K562 (cell line): ENCODE data around the gene HNRNPF. TPM values are rescaled to one million over a fixed set of nuclear protein-coding genes. Genes with fewer than 3 reads are reported as not detected.

Source experiments
- GATA2 ChIP-seq: sonication (generic); formaldehyde crosslinking; IDR thresholded peaks from 2 replicates; pipeline ENCODE4 v1.4.0; 2020; ENCODE audit warnings: mild to moderate bottlenecking, missing genetic modification reagents
- KLF1 ChIP-seq: fragments of 450-650 bp; IDR thresholded peaks from 2 replicates; pipeline ENCODE4 v1.6.1; 2016; ENCODE audit warnings: missing genetic modification characterization, missing compliant biosample characterization
- KLF10 ChIP-seq: fragments of 250-450 bp; sonication (Bioruptor Pico); IDR thresholded peaks from 2 replicates; pipeline ENCODE4 v1.6.1; 2021; ENCODE audit warnings: matching md5 sums
- MAZ ChIP-seq, 2 experiments: fragments of 450-650 bp in 1 of 2; sonication (generic) in 1 of 2; formaldehyde crosslinking; IDR thresholded peaks in 1 of 2; conservative IDR thresholded peaks in 1 of 2; 2 replicates each; pipeline versions ENCODE4 v1.4.0 to v1.5.0; 2020; ENCODE audit warnings: mild to moderate bottlenecking in 1 of 2, missing genetic modification reagents in 1 of 2
- NFE2L1 ChIP-seq: fragments of 450-650 bp; IDR thresholded peaks from 2 replicates; pipeline ENCODE4 v1.6.1; 2016; ENCODE audit warnings: missing genetic modification characterization, low read depth, mild to moderate bottlenecking, missing compliant biosample characterization, moderate library complexity, borderline replicate concordance
- POLR2B ChIP-seq: fragments of 450-650 bp; IDR thresholded peaks from 2 replicates; pipeline ENCODE4 v1.6.1; 2018; ENCODE audit warnings: low read depth; ENCODE audit not compliant: partially characterized antibody
- POLR3A ChIP-seq: IDR thresholded peaks from 2 replicates; pipeline ENCODE4 v1.6.1; 2011; ENCODE audit warnings: borderline replicate concordance, mild to moderate bottlenecking, moderate library complexity; ENCODE audit not compliant: insufficient read length, insufficient read depth; ENCODE audit errors: extremely low read depth
- RBM17 ChIP-seq: fragments of 200-400 bp; formaldehyde crosslinking; IDR thresholded peaks from 2 replicates; pipeline ENCODE4 v1.6.1; 2017; ENCODE audit warnings: low read depth, mild to moderate bottlenecking, low read length, borderline replicate concordance
- XRCC3 ChIP-seq: fragments of 450-650 bp; IDR thresholded peaks from 2 replicates; pipeline ENCODE4 v1.6.1; 2017; ENCODE audit warnings: mild to moderate bottlenecking, moderate library complexity
- polyA plus RNA-seq, 8 experiments: library from polyadenylated mRNA; depleted of rRNA in 4 of 8; stranded (reverse) in 5 of 8; unstranded in 3 of 8; fragments of >200 nt; fragmentation: Nextera tagmentation in 2 of 8; fragmentation: Illumina TruSeq in 1 of 8; extraction: Ambion mirVana in 2 of 8; extraction: Trizol in 1 of 8; gene quantifications; 2 replicates each; pipeline versions ENCODE4 v1.2.1 to v1.2.3, GENCODE V29; 2011 to 2014; ENCODE audit warnings: inconsistent platforms in 1 of 8, missing spikeins in 1 of 8
- total RNA-seq, 7 experiments: library from RNA; depleted of rRNA in 6 of 7; stranded (reverse); fragments of >200 nt in 6 of 7; fragmentation: Illumina TruSeq in 2 of 7; extraction: Trizol in 2 of 7; gene quantifications; 2 replicates each; pipeline versions ENCODE4 v1.2.1 to v1.2.3, GENCODE V29; 2011 to 2021; ENCODE audit warnings: low replicate concordance in 1 of 7
- TF ChIP-seq, protein P1 (sequence below): sonication (generic); formaldehyde crosslinking; IDR thresholded peaks from 2 replicates; pipeline ENCODE4 v1.8.0; 2022; ENCODE audit warnings: mild to moderate bottlenecking, missing genetic modification reagents
- TF ChIP-seq, protein P2 (sequence below): fragments of 450-650 bp; IDR thresholded peaks from 2 replicates; pipeline ENCODE4 v1.6.1; 2018; ENCODE audit warnings: mild to moderate bottlenecking, low read depth; ENCODE audit not compliant: partially characterized antibody
- TF ChIP-seq, protein P3 (sequence below): IDR thresholded peaks from 3 replicates; pipeline ENCODE4 v1.6.1; 2011; ENCODE audit warnings: borderline replicate concordance, mild to moderate bottlenecking, moderate library complexity; ENCODE audit not compliant: insufficient read length; ENCODE audit errors: extremely low read depth
- TF ChIP-seq, protein P4 (sequence below), 2 experiments: IDR thresholded peaks in 1 of 2; conservative IDR thresholded peaks in 1 of 2; 2 replicates each; pipeline ENCODE4 v1.6.1; 2016; ENCODE audit warnings: low read depth in 2 of 2, mild to moderate bottlenecking in 1 of 2, missing compliant biosample characterization in 1 of 2, missing genetic modification characterization in 1 of 2, moderate library complexity in 1 of 2

Gene HNRNPF
- total and polyA plus RNA-seq, 9 of the 15 experiments (the other 6 are each of a cell fraction or from before 2014, with no cell fraction given), result 192 to 489 (median 416) TPM

DNA sequence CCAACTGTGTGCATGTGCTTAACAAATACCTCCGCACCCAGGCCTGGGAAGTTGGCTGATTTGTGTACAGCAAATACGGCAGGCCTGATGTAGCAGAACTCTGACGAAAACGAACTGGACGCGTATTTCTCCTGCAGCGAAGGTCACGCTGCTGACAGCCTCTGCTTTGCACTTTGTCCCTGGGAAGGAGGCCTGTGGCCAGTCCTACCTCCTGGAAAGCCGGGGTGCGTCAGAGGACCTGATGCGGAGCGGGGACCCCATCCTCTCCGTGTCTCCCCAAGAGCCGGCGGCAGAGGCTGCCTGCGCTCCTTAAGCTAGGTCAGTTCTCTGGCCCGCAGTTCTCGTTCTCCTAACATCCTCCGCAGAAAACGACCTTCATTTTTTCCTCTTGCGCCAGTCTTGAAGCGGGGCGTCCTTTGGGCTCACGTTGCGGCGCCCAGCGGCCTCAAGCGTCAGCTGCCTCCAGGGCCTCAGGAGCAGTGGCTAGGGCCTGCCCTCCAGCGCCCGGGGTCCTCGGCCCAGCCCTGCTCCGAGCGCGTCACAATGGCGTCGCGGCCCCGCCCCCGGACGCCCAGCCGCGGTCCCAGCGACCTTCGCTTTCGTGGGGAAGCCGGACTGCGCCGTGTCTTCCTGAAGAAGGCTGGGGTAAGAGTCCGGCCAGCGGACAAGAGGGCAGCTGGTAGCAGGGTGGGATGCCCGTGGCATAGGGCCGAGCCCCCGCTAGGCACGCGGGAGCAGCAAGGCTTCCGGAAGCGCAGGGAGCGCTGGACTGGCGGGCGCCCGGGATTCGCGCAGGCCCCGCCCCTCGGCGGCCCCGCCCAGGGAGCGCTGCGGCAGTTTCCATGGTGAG lies 27.5 kb upstream of the HNRNPF start, which contains the start of gene ZNF487 (continued):
- TF ChIP-seq MAZ (CRISPR knock-in tag; conservative IDR thresholded peaks at IDR 0.05 in 1 of 2, IDR thresholded peaks at IDR 0.05 in 1 of 2) (peak; percentile 97 to 98), RBM17 (no peak), GATA2 (no peak), POLR3A (no peak), KLF1 (tag) (peak; percentile 92), NFE2L1 (tag) (no peak), XRCC3 (no peak), KLF10 (CRISPR knock-in tag) (no peak), POLR2B (peak; percentile 90)
- TF ChIP-seq, protein P1, sequence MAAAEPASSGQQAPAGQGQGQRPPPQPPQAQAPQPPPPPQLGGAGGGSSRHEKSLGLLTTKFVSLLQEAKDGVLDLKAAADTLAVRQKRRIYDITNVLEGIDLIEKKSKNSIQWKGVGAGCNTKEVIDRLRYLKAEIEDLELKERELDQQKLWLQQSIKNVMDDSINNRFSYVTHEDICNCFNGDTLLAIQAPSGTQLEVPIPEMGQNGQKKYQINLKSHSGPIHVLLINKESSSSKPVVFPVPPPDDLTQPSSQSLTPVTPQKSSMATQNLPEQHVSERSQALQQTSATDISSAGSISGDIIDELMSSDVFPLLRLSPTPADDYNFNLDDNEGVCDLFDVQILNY (CRISPR knock-in tag), result no peak
- TF ChIP-seq, protein P2, sequence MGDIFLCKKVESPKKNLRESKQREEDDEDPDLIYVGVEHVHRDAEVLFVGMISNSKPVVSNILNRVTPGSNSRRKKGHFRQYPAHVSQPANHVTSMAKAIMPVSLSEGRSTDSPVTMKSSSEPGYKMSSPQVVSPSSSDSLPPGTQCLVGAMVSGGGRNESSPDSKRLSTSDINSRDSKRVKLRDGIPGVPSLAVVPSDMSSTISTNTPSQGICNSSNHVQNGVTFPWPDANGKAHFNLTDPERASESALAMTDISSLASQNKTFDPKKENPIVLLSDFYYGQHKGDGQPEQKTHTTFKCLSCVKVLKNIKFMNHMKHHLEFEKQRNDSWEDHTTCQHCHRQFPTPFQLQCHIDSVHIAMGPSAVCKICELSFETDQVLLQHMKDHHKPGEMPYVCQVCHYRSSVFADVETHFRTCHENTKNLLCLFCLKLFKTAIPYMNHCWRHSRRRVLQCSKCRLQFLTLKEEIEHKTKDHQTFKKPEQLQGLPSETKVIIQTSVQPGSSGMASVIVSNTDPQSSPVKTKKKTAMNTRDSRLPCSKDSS, result no peak
- TF ChIP-seq, protein P3, sequence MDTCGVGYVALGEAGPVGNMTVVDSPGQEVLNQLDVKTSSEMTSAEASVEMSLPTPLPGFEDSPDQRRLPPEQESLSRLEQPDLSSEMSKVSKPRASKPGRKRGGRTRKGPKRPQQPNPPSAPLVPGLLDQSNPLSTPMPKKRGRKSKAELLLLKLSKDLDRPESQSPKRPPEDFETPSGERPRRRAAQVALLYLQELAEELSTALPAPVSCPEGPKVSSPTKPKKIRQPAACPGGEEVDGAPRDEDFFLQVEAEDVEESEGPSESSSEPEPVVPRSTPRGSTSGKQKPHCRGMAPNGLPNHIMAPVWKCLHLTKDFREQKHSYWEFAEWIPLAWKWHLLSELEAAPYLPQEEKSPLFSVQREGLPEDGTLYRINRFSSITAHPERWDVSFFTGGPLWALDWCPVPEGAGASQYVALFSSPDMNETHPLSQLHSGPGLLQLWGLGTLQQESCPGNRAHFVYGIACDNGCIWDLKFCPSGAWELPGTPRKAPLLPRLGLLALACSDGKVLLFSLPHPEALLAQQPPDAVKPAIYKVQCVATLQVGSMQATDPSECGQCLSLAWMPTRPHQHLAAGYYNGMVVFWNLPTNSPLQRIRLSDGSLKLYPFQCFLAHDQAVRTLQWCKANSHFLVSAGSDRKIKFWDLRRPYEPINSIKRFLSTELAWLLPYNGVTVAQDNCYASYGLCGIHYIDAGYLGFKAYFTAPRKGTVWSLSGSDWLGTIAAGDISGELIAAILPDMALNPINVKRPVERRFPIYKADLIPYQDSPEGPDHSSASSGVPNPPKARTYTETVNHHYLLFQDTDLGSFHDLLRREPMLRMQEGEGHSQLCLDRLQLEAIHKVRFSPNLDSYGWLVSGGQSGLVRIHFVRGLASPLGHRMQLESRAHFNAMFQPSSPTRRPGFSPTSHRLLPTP, result no peak
- TF ChIP-seq, protein P4, sequence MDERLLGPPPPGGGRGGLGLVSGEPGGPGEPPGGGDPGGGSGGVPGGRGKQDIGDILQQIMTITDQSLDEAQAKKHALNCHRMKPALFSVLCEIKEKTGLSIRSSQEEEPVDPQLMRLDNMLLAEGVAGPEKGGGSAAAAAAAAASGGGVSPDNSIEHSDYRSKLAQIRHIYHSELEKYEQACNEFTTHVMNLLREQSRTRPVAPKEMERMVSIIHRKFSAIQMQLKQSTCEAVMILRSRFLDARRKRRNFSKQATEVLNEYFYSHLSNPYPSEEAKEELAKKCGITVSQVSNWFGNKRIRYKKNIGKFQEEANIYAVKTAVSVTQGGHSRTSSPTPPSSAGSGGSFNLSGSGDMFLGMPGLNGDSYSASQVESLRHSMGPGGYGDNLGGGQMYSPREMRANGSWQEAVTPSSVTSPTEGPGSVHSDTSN (CRISPR knock-in tag; IDR thresholded peaks at IDR 0.05; ENCODE audit: low read depth), result no peak
- TF ChIP-seq, protein P4 (tag; conservative IDR thresholded peaks at IDR 0.05; ENCODE audit: low read depth), result no peak
